Measurements from ENCODE around the gene COG7.
"Not testable (repeated sequence)": the region's sequence is repeated elsewhere in the genome, so short reads cannot be mapped to it uniquely, and the experiment has no call there.

The COG7 gene

DNA sequence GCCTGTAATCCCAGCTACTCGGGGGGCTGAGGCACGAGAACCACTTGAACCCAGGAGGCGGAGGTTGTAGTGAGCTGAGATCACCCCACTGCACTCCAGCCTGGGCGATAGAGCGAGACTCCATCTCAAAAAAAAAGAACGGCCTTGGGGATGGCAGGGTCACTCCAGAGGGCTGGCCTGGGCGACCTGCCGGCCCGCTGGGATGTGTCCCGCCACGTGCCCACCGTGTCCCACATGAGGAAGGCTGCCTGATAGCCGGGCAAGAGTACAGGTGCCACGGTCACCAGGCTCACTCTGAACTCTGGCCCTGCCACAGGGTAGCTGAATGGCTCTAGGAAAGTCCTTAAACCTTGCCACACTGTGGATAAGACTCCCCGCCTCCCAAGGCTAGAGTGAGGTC is 67.5 kb downstream of the COG7 start:
- no peak for DNase-seq (ENCODE audit: low read depth, low spot score)

DNA sequence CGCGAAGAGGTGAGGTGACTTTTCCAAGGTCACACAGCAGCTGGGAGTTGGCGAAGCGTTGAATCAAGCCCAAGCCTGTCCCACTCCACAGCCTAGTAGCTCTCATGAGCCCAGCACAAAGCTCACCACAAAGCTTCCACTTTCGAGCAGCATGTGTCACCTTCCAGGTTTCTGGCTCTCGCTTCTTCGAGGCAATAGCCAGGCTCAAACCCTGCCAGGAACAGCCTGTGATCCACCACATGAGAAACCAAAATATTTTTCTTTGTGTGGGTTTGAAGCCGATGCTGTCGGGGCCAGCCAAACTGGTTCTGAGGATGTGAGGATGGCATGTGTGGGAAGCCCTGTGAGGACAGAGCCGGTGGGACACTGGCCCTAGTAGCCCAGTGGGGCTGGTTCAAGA is 68.1 kb downstream of the COG7 start:
- no peak for DNase-seq (ENCODE audit: low read depth, low spot score)

- no peak for DNase-seq (ENCODE audit: low read depth, low spot score)
These were observed 69.1 kb downstream of the COG7 start for GRCh38 chr16:23383881-23384280.

DNA sequence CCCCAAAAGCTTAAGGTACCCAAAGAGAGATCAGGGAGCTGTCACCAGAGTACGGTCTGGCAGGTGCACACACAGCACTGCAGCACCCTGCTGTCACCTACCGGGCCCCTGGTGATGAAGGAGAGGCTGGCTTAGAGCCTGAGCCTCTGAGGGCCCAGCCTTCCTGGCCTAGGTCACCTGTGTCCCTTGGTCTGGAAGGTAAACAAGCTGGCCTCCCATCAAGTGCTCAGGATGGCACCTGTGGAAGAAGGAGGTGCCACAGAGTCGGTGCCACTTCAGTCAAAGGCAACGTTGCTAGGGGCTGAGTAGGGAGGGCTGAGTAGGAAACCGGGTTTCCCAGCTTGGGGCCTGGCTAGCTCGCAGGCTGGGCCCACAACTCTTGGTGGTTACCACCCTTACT is 70.7 kb downstream of the COG7 start:
- DNase-seq (ENCODE audit: low read depth, low spot score), result no peak

DNA sequence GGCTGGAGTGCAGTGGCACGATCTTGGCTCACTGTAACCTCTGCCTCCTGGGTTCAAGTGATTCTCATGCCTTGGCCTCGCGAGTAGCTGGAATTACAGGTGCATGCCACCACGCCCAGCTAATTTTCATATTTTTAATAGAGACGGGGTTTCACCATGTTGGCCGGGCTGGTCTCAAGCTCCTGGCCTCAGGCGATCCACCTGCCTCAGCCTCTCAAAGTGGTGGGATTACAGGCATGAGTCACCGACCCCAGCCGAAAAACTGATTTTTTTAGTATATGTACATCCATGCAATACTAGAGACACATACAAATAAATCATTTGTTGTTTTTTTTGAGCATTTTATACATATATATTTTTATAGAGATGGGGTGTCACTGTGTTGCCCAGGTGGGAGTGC is 71.3 kb downstream of the COG7 start:
- not testable (repeated sequence) for DNase-seq (ENCODE audit: low read depth, low spot score)

- DNase-seq (ENCODE audit: low read depth, low spot score), result no peak
These were observed 72.5 kb downstream of the COG7 start for GRCh38 chr16:23380501-23380951.

DNA sequence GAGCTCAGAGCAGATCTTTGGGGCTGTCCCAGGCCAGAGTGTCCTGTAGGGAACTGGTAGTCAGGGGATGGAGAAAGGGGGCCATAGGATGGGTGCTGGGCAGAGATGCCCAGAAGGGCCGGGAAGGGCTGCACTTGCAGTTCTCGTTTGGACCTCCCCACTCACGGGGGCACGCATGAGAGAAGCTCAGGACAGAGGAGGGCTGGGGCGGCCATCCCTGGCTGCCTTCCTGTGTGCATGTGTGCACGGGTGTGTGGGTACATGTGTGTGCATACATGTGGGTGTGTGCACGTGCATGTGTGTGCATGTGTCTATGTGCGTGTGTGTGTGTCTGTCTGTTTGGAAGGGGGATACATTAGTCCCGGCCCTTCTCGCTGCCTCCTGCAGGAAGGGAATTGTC is 73.3 kb downstream of the COG7 start:
- DNase-seq (ENCODE audit: low read depth, low spot score), result no peak

DNA sequence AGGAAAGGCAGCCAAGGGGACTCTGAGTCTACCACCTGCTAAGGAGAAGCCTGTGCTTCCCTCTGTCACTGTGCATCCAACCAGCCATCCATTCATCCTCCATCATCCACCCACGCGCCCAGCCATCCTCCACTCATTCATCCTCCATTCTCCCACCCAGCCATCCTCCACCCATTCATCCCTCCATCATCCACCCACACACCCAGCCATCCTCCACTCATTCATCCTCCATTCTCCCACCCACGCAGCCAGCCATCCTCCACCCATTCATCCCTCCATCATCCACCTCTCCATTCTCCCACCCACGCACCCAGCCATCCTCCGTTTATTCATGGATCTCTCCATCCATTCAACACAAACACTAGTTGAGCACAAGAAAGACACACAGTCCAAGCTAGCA is 74.1 kb downstream of the COG7 start:
- no peak for DNase-seq (ENCODE audit: low read depth, low spot score)

DNA sequence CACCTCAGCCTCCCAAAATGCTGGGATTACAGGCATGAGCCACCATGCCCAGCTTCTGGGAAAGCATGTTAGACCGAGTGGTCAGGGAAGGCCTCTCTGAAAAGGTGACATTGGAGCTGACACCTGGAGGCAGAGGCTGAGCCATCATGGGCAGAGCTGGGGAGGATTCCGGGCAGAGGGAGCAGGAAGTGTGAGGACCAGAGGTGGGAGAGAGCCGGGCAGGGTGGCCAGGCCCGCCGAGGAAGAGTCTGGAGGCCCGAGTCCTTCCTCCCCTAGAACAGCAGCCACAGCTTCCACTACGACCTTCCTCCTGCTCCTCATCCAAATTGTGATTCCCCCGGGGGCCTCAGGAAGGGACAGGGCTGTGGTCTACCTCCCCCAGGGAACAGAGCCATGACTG is 74.7 kb downstream of the COG7 start:
- DNase-seq (ENCODE audit: low read depth, low spot score), result no peak

DNA sequence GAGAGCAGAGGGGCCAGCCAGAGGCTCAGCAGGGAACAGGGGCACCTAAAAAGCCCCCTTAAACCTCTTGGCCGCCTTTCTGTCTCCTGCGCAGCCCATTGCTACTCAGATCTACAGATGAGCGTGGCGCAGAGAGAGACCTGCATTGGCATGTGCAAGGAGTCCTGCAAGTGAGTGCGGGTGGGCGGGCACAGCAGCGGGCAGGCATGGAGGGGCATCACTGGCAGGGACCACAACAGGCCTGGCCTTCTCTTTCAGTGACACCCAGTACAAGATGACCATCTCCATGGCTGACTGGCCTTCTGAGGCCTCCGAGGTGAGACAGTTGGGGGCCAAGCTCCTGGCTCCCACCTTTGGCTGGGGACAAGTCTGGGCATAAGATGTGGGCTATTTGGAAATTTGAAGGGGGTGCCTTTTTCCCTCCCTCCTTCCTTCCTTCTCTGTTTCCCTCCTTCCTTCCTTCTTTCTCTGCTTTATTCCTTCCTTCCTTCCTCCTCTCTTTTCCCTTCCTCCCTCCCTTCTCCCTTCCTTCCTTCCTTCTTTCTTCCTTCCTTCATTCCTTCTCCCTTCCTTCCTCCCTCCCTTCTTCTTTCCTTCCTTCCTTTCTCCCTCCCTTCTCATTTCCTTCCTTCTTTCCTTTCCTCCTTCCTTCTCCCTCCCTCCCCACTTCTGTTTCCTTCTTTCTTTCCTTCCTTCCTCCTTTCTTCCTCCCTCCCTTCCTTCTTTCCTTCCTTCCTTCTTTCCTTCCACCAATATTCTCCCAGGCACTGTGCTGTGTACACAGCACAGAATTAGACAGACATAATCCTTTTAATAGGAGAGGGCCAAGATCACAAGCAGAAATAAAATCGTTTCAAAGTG is 75.7 kb downstream of the COG7 start:
- no peak for DNase-seq (ENCODE audit: low read depth, low spot score)

GRCh38 chr16:23375643-23376042 is 77.3 kb downstream of the COG7 start:
- no peak for DNase-seq (ENCODE audit: low read depth, low spot score)

GRCh38 chr16:23374721-23375510 is 78.1 kb downstream of the COG7 start:
- no peak for DNase-seq (ENCODE audit: low read depth, low spot score)

GRCh38 chr16:23373436-23374219 is 79.4 kb downstream of the COG7 start:
- DNase-seq (ENCODE audit: low read depth, low spot score), result no peak

- no peak for DNase-seq (ENCODE audit: low read depth, low spot score)
These were observed 81.6 kb downstream of the COG7 start for GRCh38 chr16:23371368-23371767.

DNA sequence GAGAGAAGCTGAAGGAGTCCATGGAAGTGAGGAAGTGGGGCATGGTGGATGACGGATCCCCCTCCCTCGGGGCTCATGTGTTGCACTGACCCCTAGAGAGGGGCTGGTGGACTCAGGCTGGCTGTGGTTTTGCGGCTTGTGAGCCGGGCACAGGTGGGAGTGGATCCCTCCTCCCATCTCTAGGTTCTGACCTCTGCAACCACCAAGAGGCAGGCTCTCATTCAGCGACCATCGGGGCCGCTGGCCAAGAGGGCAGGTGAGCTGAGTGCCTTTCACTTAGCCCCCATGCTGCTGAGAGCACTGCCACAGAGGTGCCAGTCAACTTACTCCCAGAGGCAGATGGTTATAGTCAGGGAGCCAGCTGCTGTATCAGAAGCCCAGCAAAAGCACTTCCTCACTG is 83.6 kb downstream of the COG7 start:
- DNase-seq (ENCODE audit: low read depth, low spot score), result no peak

GRCh38 chr16:23368469-23368868 is 84.5 kb downstream of the COG7 start:
- DNase-seq (ENCODE audit: low read depth, low spot score), result no peak

DNA sequence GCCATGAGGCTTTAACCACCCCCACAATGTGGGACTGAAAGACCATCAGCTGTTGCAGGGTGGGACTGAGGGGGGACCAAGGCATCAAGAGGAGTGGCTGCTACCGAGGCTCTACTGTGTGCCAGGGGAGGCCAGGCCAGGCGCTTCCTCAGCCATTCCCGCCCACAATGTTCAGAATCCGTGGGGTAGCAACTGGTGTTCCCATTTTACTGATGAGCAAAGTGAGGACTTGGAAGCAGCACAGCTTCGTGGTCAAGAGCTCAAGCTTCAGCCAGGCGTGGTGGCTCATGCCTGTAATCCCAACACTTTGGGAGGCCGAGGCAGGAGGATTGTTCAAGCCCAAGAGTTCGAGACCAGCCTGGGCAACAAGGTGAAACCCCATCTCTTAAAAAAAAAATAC is 85.0 kb downstream of the COG7 start:
- DNase-seq (ENCODE audit: low read depth, low spot score), result no peak

GRCh38 chr16:23367564-23367963 is 85.4 kb downstream of the COG7 start:
- no peak for DNase-seq (ENCODE audit: low read depth, low spot score)

DNA sequence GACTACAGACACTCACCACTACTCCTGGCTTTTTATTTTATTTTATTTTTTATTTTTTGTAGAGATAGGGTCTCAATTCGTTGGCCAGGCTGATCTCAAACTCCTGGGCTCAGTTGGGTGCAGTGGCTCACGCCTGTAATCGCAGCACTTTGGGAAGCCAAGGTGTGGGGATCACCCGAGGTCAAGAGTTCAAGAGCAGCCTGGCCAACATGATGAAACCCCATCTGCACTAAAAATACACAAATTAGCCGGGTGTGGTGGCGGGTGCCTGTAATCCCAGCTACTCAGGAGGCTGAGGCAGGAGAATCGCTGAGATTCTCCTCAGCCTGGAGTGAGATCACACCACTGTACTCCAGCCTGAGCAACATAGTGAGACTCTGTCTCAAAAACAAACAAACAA is 86.6 kb downstream of the COG7 start:
- not testable (repeated sequence) for DNase-seq (ENCODE audit: low read depth, low spot score)

- no peak for DNase-seq (ENCODE audit: low read depth, low spot score)
These were observed 87.3 kb downstream of the COG7 start for GRCh38 chr16:23365602-23366240.

- no peak for DNase-seq (ENCODE audit: low read depth, low spot score)
These were observed 90.3 kb downstream of the COG7 start for GRCh38 chr16:23362460-23363317.
